AG09319 (cell line): Measurements from ENCODE around the gene EIF4G1.

Experiments
- DNase-seq: peaks from one replicate; pipeline ENCODE4 v3.0.0-alpha.2; 2010; ENCODE audit warnings: low read depth; ENCODE audit errors: extremely low read depth
- CTCF ChIP-seq: IDR thresholded peaks from 2 replicates; pipeline ENCODE4 v1.5.1; 2011; ENCODE audit warnings: low read depth, mild to moderate bottlenecking, inconsistent platforms, low read length, moderate library complexity

The EIF4G1 gene

DNA sequence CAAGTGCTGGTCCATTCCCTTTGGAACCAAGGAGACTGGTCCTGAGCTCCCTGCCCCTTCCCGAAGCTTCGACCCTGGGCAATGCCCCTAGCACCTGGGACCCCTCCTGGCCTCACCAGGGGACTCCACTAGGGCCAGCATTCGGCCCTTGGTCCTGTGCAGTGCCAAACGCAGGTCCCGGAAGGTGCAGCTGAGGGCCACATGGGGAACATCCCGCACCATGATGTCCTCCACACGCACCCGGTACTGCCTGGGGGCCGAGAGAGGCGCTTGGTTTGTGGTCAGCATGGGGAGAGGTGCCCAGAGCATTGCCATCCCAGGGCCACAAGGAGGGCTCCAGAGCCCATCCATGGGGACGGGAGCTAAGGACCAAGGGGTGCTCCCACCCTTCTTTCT, 39.1 kb downstream of the EIF4G1 start:
- TF ChIP-seq CTCF = no peak
- no peak for DNase-seq

DNA sequence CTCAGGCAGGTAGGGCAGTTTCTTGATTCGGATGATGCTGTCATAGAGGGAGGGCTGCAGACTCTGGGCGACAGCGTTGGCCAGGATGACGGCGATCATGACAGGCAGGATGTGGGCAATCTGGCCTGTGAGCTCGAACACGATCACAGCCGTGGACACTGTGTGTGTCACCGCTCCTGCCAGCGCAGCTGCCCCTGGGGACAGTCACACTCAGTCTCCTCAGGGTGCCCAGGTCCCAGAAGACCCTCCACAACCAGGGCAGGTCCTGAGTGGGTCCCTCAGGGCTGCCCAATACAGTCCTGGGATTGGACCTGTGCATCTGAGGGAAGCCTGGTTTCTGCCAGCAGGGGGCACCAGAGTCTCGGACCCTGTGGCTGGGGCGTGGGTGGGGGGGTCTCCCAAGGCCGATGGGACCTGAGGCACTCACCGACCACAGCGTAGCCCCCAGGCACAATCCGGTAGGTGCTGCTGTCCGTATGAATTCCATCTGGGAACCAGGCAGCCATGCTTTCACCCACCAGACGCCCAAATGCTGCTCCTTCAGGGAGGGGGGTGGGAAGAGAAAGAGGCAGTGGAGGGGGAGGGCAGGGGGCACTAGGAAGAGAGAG, 39.8 kb downstream of the EIF4G1 start:
- no peak for DNase-seq
- peak; percentile 76 for TF ChIP-seq CTCF

- DNase-seq = no peak
- no peak for TF ChIP-seq CTCF
Observed at GRCh38 chr3:184354754-184355153, 40.3 kb downstream of the EIF4G1 start.

DNA sequence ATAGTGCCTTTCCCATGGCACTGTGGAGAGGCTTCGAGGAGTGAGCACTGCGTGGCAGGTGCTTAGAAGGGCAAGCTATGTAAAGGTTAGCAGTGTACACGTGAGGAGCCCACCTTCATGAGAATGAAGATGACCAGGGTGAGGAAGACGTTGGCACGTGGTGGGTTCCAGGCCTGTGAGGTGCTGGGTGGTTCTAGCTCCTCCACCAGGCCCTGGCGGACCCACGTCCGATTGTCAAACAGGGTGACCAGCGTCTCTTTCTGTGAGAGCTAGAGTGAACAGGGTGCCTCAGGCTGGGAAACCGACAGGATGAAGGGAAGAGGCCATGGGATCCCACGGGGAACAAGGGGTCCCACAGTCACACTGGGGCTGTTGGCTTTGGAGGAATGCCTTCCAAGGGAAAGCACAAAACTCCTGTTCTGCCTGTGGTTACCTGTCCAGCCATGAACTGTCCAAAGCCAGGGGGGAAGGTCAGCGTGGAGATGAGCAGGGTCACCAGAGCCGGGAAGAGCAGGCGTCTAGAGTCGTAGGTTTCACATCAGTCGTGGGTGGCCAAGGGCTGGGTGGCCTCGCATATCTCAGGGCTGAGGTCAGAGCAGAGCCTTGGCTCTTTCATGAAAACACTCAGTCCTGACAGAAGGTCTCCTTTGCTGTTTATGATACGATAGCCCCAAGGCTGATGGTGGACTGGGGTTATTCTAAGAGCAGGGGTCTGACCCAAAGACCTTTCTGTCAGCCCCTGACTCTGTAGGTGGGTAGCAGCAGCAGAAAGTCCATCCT, 41.0 kb downstream of the EIF4G1 start:
- DNase-seq = no peak
- TF ChIP-seq CTCF = no peak

DNA sequence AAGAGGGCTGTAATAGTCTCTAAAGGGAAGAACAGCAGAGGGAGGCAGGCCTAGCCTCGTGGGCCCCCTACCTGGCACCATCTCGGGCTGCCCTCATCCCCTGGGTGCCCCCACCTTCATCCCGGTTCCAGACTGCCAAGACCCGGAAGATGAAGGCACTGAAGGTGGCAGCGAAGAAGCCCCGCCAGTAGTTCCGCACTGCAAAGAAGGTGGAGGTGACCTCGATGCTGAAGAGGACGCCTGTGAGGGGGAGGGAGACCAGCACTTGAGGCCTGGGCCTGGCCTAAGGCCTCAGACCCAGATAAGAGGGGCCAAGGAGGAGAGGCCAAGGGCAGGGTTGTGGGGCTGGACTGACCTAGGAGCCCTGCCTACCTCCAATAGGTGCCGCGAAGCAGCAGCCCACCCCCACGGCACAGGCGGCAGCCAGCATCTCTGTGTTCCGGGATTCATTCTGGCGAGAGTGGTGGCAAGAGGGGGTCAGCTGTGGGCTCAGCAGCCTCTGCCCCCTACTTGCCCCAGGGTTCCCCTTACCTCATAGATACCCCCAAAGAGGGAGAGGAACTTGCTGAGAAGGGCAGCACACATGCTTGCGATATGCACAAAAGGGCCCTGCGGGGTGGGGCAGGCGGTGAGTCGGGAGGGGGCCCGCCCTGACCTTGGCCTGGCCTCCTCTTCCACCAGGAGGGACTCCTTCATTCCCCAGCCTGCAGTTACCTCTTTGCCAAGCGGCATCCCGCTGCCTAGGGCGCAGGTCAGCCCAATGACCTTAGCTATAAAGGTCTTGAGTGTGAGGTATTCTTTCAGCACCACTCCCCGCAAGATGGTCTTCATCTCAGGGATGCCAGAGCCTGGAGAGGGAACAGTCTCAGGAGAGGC, 43.1 kb downstream of the EIF4G1 start:
- TF ChIP-seq CTCF = no peak
- no peak for DNase-seq

GRCh38 chr3:184358124-184358767, 43.8 kb downstream of the EIF4G1 start:
- no peak for TF ChIP-seq CTCF
- no peak for DNase-seq
